Left ventricle myocardium inferior (tissue), 1 donor: ENCODE results near the gene ATF6. TPM values are rescaled to one million over a fixed set of nuclear protein-coding genes. Genes with fewer than 3 reads are reported as not detected.

ENCODE experiments used
- DNase-seq: peaks from one replicate; pipeline ENCODE4 v3.0.0-alpha.2; 2020
- H3K27ac ChIP-seq: fragments of 200-600 bp; replicated peaks from 2 replicates; pipeline ENCODE4 v1.8.0; 2021
- H3K27me3 ChIP-seq: fragments of 200-600 bp; 2 replicates; pipeline ENCODE4 v1.8.0; 2021; ENCODE audit warnings: low read depth
- H3K36me3 ChIP-seq: fragments of 200-600 bp; 2 replicates; pipeline ENCODE4 v1.8.0; 2021
- H3K4me1 ChIP-seq: fragments of 200-600 bp; 2 replicates; pipeline ENCODE4 v1.8.0; 2021
- H3K4me3 ChIP-seq: fragments of 200-600 bp; 2 replicates; pipeline ENCODE4 v1.8.0; 2021; ENCODE audit warnings: mild to moderate bottlenecking, moderate library complexity
- H3K9me3 ChIP-seq: fragments of 200-600 bp; replicated peaks from 2 replicates; pipeline ENCODE4 v1.8.0; 2021
- intact Hi-C: fragments of 100-400 bp; cut with micrococcal nuclease; formaldehyde crosslinking; loops from one replicate; pipeline ENCODE4 v1.11.0; 2022
- total RNA-seq: library from RNA; stranded (reverse); fragmentation: NEBNext Ultra II Directional; extraction: Animal tissue kit (Norgen Biotek cat#: 25700); gene quantifications from one replicate; pipeline ENCODE4 v1.2.1, GENCODE V29; 2021
- TF ChIP-seq, protein P1 (sequence below): fragments of 200-600 bp; IDR thresholded peaks from 2 replicates; pipeline ENCODE4 v1.8.0; 2021; ENCODE audit warnings: antibody characterized with exemption, mild to moderate bottlenecking, borderline replicate concordance
- donor health status: DM: no; HTN: yes; CAD: no; lungs with severe emphysema.

The ATF6 gene
- total RNA-seq, 1 donor from 2014 or later: 13.0 TPM

GRCh38 chr1:161949548-161949947 lies 183.4 kb downstream of the ATF6 start:
- Histone ChIP-seq H3K4me3 (no peak overlapping the region), H3K27ac (no peak overlapping the region), H3K36me3 (no peaks in the 10 kb centered on the region), H3K4me1 (peaks cover 25% of the 10 kb centered on the region), H3K9me3 (no peaks in the 10 kb centered on the region), H3K27me3 (no peaks in the 10 kb centered on the region)
- DNase-seq: no peak
- intact Hi-C loops: no loop called here
- TF ChIP-seq, protein P1, sequence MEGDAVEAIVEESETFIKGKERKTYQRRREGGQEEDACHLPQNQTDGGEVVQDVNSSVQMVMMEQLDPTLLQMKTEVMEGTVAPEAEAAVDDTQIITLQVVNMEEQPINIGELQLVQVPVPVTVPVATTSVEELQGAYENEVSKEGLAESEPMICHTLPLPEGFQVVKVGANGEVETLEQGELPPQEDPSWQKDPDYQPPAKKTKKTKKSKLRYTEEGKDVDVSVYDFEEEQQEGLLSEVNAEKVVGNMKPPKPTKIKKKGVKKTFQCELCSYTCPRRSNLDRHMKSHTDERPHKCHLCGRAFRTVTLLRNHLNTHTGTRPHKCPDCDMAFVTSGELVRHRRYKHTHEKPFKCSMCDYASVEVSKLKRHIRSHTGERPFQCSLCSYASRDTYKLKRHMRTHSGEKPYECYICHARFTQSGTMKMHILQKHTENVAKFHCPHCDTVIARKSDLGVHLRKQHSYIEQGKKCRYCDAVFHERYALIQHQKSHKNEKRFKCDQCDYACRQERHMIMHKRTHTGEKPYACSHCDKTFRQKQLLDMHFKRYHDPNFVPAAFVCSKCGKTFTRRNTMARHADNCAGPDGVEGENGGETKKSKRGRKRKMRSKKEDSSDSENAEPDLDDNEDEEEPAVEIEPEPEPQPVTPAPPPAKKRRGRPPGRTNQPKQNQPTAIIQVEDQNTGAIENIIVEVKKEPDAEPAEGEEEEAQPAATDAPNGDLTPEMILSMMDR: no peak

GRCh38 chr1:161950377-161950776 lies 184.3 kb downstream of the ATF6 start:
- intact Hi-C loops: no loop called here
- Histone ChIP-seq H3K27me3 (no peaks in the 10 kb centered on the region), H3K9me3 (no peaks in the 10 kb centered on the region), H3K4me3 (no peak overlapping the region), H3K36me3 (no peaks in the 10 kb centered on the region), H3K27ac (no peak overlapping the region), H3K4me1 (peaks cover 25% of the 10 kb centered on the region)
- DNase-seq: no peak
- TF ChIP-seq, protein P1: no peak

DNA sequence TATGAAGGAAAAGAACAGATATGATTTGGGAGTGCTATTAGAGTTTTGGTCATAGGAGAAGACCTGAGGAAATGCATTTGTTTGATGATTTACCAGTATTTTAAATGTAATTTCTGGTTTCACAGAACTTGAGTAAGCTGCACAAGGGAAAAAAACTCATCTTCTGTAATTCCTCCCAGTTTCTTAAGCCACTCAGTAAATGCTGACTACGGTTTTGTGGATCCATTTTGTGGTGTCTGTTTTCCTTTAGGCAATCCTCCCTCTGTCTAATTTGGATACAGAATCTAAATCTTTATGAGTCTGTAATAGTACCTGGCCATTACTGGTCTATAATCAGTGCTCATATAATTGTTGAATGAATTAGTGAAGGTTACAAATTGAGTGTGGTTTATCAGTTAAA lies 185.5 kb downstream of the ATF6 start:
- no peak for DNase-seq
- H3K4me3 ChIP-seq: no peak overlapping the region
- no peaks in the 10 kb centered on the region for H3K9me3 ChIP-seq
- intact Hi-C loops: no loop called here
- H3K27ac ChIP-seq: no peak overlapping the region
- H3K27me3 ChIP-seq: no peaks in the 10 kb centered on the region
- H3K4me1 ChIP-seq: peaks cover 21% of the 10 kb centered on the region
- no peaks in the 10 kb centered on the region for H3K36me3 ChIP-seq
- TF ChIP-seq, protein P1: no peak

GRCh38 chr1:161952607-161953172 lies 186.6 kb downstream of the ATF6 start:
- Histone ChIP-seq H3K27me3 (no peaks in the 10 kb centered on the region), H3K9me3 (no peaks in the 10 kb centered on the region), H3K4me3 (no peak overlapping the region), H3K27ac (no peak overlapping the region), H3K36me3 (no peaks in the 10 kb centered on the region), H3K4me1 (peaks cover 21% of the 10 kb centered on the region)
- intact Hi-C loops: no loop called here
- TF ChIP-seq, protein P1: no peak
- no peak for DNase-seq

GRCh38 chr1:161953256-161953920 lies 187.3 kb downstream of the ATF6 start:
- no peak overlapping the region for H3K27ac ChIP-seq
- no peaks in the 10 kb centered on the region for H3K9me3 ChIP-seq
- H3K4me3 ChIP-seq: no peak overlapping the region
- H3K4me1 ChIP-seq: peaks cover 21% of the 10 kb centered on the region
- TF ChIP-seq, protein P1: no peak
- no peaks in the 10 kb centered on the region for H3K27me3 ChIP-seq
- DNase-seq: no peak
- peaks cover 1% of the 10 kb centered on the region for H3K36me3 ChIP-seq
- intact Hi-C loops: no loop called here
